Activated CD8-positive, alpha-beta memory T cell treated with anti-CD3 and anti-CD28 coated beads, Interleukin-2, amount 50 U/mL, for 4 hours (primary cell): Measurements from ENCODE around the gene CTSC.

Source experiments
- DNase-seq: peaks from one replicate; pipeline ENCODE4 v3.0.0-alpha.2; 2020

The CTSC gene

GRCh38 chr11:88315015-88315414 is 22.5 kb downstream of the CTSC start:
- DNase-seq = no peak

- DNase-seq = no peak
Measured at GRCh38 chr11:88313441-88313840, 24.1 kb downstream of the CTSC start.

GRCh38 chr11:88312628-88313027 is 24.9 kb downstream of the CTSC start:
- no peak for DNase-seq

GRCh38 chr11:88310246-88310645 is 27.3 kb downstream of the CTSC start:
- DNase-seq = no peak

- no peak for DNase-seq
Measured at GRCh38 chr11:88308576-88308975, 29.0 kb downstream of the CTSC start.

GRCh38 chr11:88307749-88308425 is 29.6 kb downstream of the CTSC start:
- no peak for DNase-seq

GRCh38 chr11:88306785-88307184 is 30.8 kb downstream of the CTSC start:
- DNase-seq = no peak

GRCh38 chr11:88305430-88305829 is 32.1 kb downstream of the CTSC start:
- no peak for DNase-seq

- DNase-seq = no peak
Measured at GRCh38 chr11:88304352-88304751, 33.2 kb downstream of the CTSC start.

GRCh38 chr11:88303037-88303436 is 34.5 kb downstream of the CTSC start:
- no peak for DNase-seq

- no peak for DNase-seq
Measured at GRCh38 chr11:88301488-88302140, 35.9 kb downstream of the CTSC start.

GRCh38 chr11:88300888-88301487 is 36.5 kb downstream of the CTSC start:
- DNase-seq = no peak

GRCh38 chr11:88297863-88298262 is 39.7 kb downstream of the CTSC start:
- DNase-seq = no peak

- no peak for DNase-seq
Measured at GRCh38 chr11:88297421-88297820, 40.1 kb downstream of the CTSC start.

GRCh38 chr11:88295028-88295427 is 42.5 kb downstream of the CTSC start:
- DNase-seq = no peak

- DNase-seq = no peak
Measured at GRCh38 chr11:88293931-88294330, 43.6 kb downstream of the CTSC start.

GRCh38 chr11:88292171-88292843 is 45.2 kb downstream of the CTSC start:
- no peak for DNase-seq

GRCh38 chr11:88288560-88288959 is 49.0 kb downstream of the CTSC start:
- no peak for DNase-seq

GRCh38 chr11:88284336-88285050 is 53.0 kb downstream of the CTSC start:
- DNase-seq = no peak

- no peak for DNase-seq
Measured at GRCh38 chr11:88282747-88283515, 54.6 kb downstream of the CTSC start.

GRCh38 chr11:88281317-88281712 is 56.2 kb downstream of the CTSC start:
- DNase-seq = no peak

GRCh38 chr11:88280673-88281316 is 56.7 kb downstream of the CTSC start:
- no peak for DNase-seq
